CD4-positive, alpha-beta T cell treated with Interleukin-4 for 4 hours (primary cell): Measurements from ENCODE around the gene SLC25A44.
"Not testable (repeated sequence)": the region's sequence is repeated elsewhere in the genome, so short reads cannot be mapped to it uniquely, and the experiment has no call there.

Experiments used
- DNase-seq: peaks from one replicate; pipeline ENCODE4 v3.0.0-alpha.2; 2020

Gene SLC25A44

GRCh38 chr1:156212130-156212529 is 18.2 kb downstream of the SLC25A44 start:
- no peak for DNase-seq

- peak; percentile 95 for DNase-seq
Observed at GRCh38 chr1:156212833-156213643, 19.1 kb downstream of the SLC25A44 start, which contains the start of gene PMF1. PMF1 (plus strand) TSS chr1:156213007; CDS start chr1:156213016, 9 bp downstream.

GRCh38 chr1:156213644-156213966 is 19.7 kb downstream of the SLC25A44 start:
- no peak for DNase-seq

- DNase-seq, result peak; percentile 49
Observed at GRCh38 chr1:156214024-156214748, 20.3 kb downstream of the SLC25A44 start.

- DNase-seq, result not testable (repeated sequence)
Observed at GRCh38 chr1:156216361-156217086, 22.6 kb downstream of the SLC25A44 start.

GRCh38 chr1:156217871-156218270 is 24.0 kb downstream of the SLC25A44 start:
- peak; percentile 87 for DNase-seq

- DNase-seq, result no peak
Observed at GRCh38 chr1:156220226-156220625, 26.3 kb downstream of the SLC25A44 start.

GRCh38 chr1:156221986-156222692 is 28.2 kb downstream of the SLC25A44 start:
- DNase-seq, result no peak

GRCh38 chr1:156225677-156226014 is 31.7 kb downstream of the SLC25A44 start:
- no peak for DNase-seq

- no peak for DNase-seq
Observed at GRCh38 chr1:156226116-156226538, 32.2 kb downstream of the SLC25A44 start.

GRCh38 chr1:156226782-156227181 is 32.9 kb downstream of the SLC25A44 start:
- no peak for DNase-seq

GRCh38 chr1:156228501-156228900 is 34.6 kb downstream of the SLC25A44 start:
- DNase-seq, result no peak

GRCh38 chr1:156229809-156230472 is 36.0 kb downstream of the SLC25A44 start:
- no peak for DNase-seq

- DNase-seq, result no peak
Observed at GRCh38 chr1:156230473-156230837, 36.6 kb downstream of the SLC25A44 start.

- DNase-seq, result no peak
Observed at GRCh38 chr1:156232201-156232894, 38.4 kb downstream of the SLC25A44 start.

GRCh38 chr1:156233426-156234127 is 39.7 kb downstream of the SLC25A44 start:
- DNase-seq, result no peak

GRCh38 chr1:156236164-156236563 is 42.3 kb downstream of the SLC25A44 start:
- DNase-seq, result no peak

GRCh38 chr1:156238248-156238647 is 44.3 kb downstream of the SLC25A44 start:
- DNase-seq, result no peak

- no peak for DNase-seq
Observed at GRCh38 chr1:156241311-156241811, 47.5 kb downstream of the SLC25A44 start.

- no peak for DNase-seq
Observed at GRCh38 chr1:156241926-156242325, 48.0 kb downstream of the SLC25A44 start, which contains the start of gene BGLAP. BGLAP (plus strand) TSS chr1:156242184; CDS start chr1:156242232, 48 bp downstream.

- no peak for DNase-seq
Observed at GRCh38 chr1:156242738-156243137, 48.8 kb downstream of the SLC25A44 start.
